Natural killer cell (primary cell): ENCODE results near the gene PRKAG2. TPM values are rescaled to one million over a fixed set of nuclear protein-coding genes. Genes with fewer than 3 reads are reported as not detected.

Experiments
- ATAC-seq, 3 donors: fragments of 150-1000 bp in 2 of 3; fragments of 200-7000 bp in 1 of 3; cut with Tn5 transposase; 1 replicate in 1 of 3; 2 replicates in 2 of 3; pipeline ENCODE4 v1.10.0; 2021; ENCODE audit warnings: mild to moderate bottlenecking in 2 of 3, moderate library complexity in 2 of 3
- DNase-seq, 2 donors: peaks; one replicate each; pipeline versions ENCODE4 v3.0.0 to v3.0.0-alpha.2; 2013 to 2021; ENCODE audit warnings: mixed read lengths in 1 of 2
- H3K27ac ChIP-seq: one replicate; pipeline ENCODE4 v1.5.1; 2013; ENCODE audit warnings: mild to moderate bottlenecking, low read length
- H3K27me3 ChIP-seq: one replicate; pipeline ENCODE4 v1.6.1; 2013; ENCODE audit warnings: low read length; ENCODE audit not compliant: control insufficient read depth, insufficient read depth
- H3K36me3 ChIP-seq: one replicate; pipeline ENCODE4 v1.6.1; 2013; ENCODE audit warnings: low read length; ENCODE audit not compliant: control insufficient read depth, insufficient read depth
- H3K4me1 ChIP-seq: one replicate; pipeline ENCODE4 v1.6.1; 2013; ENCODE audit warnings: low read length; ENCODE audit not compliant: control insufficient read depth, insufficient read depth
- H3K4me3 ChIP-seq: one replicate; pipeline ENCODE4 v1.5.1; 2013; ENCODE audit warnings: low read length
- H3K9me3 ChIP-seq: one replicate; pipeline ENCODE4 v1.6.1; 2013; ENCODE audit warnings: low read length; ENCODE audit not compliant: control insufficient read depth, insufficient read depth
- H3K27ac Mint-ChIP-seq, 2 donors: one replicate each; pipeline ENCODE4 v1.8.0; 2022; ENCODE audit warnings: mild to moderate bottlenecking in 2 of 2, mixed read lengths in 2 of 2, moderate library complexity in 1 of 2
- H3K27me3 Mint-ChIP-seq, 2 donors: one replicate each; pipeline ENCODE4 v1.8.0; 2022; ENCODE audit warnings: low read depth in 2 of 2, mixed read lengths in 2 of 2
- H3K36me3 Mint-ChIP-seq: one replicate; pipeline ENCODE4 v1.8.0; 2022; ENCODE audit warnings: mixed read lengths
- H3K4me1 Mint-ChIP-seq, 2 donors: one replicate each; pipeline ENCODE4 v1.8.0; 2022; ENCODE audit warnings: mixed read lengths in 2 of 2
- H3K4me3 Mint-ChIP-seq: one replicate; pipeline ENCODE4 v1.8.0; 2022; ENCODE audit warnings: mild to moderate bottlenecking, moderate library complexity, mixed read lengths
- H3K9me3 Mint-ChIP-seq, 2 donors: one replicate each; pipeline ENCODE4 v1.8.0; 2022; ENCODE audit warnings: mixed read lengths in 2 of 2
- WGBS: methylation state at CpG from one replicate; pipeline ENCODE4 v1.1.7; 2013; ENCODE audit warnings: missing lambda C conversion rate; ENCODE audit not compliant: insufficient coverage; 5-methylcytosine and 5-hydroxymethylcytosine counted together
- intact Hi-C: fragments of 100-400 bp; cut with micrococcal nuclease; formaldehyde crosslinking; loops from one replicate; pipeline ENCODE4 v1.14.2; 2022
- total RNA-seq, 4 donors: library from RNA; stranded (reverse); fragments of 120-200 nt in 1 of 4; gene quantifications; one replicate each; pipeline versions ENCODE4 v1.2.3 to v1.2.4, GENCODE V29; 2013 to 2022
- TF ChIP-seq, protein P1 (sequence below): fragments of 200-600 bp; IDR thresholded peaks from one replicate; pipeline ENCODE4 v1.8.0; 2022; ENCODE audit warnings: antibody characterized with exemption

PRKAG2 gene
- total RNA-seq, 3 donors from 2014 or later (not counting 1 experiment from before 2014, with no cell fraction given) = 42.6 to 66.5 (median 64.4) TPM

GRCh38 chr7:151662251-151662826 is 214.6 kb downstream of the PRKAG2 start:
- intact Hi-C loops = no loop called here
- H3K27ac Mint-ChIP-seq = no peak overlapping the region

DNA sequence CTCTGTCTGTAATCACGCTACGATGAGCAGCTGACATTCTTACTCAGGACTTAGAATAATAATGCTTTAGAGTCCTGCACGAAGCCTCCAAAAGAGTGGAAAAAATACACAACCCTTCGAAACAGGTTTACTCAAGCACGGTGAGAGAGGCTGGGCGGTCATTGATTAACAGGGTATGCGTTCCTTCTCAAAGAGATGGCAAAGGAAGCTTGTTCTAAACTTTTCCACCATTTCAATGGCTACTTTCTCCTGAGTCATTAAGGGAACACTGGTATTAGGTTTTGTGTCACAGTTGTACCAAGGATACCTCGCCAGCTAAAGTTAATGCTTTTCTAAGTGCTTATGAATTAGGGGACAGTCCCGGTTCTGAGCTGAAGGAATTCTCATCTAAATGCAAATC is 215.3 kb downstream of the PRKAG2 start:
- DNase-seq (no peak), ATAC-seq (no peak)
- Mint-ChIP-seq H3K4me3 (no peak overlapping the region), H3K36me3 (no peaks in the 10 kb centered on the region), H3K27me3 (no peaks in the 10 kb centered on the region), H3K4me1 (peaks cover 7 to 15% of the 10 kb centered on the region in 2 donors), H3K27ac (no peak overlapping the region), H3K9me3 (no peaks in the 10 kb centered on the region)
- no peaks in the 10 kb centered on the region for H3K36me3 ChIP-seq
- intact Hi-C loops = no loop called here
- no peaks in the 10 kb centered on the region for H3K27me3 ChIP-seq
- 94% methylated on average over 9 of the region's 9 CpGs for WGBS
- H3K4me1 ChIP-seq = peaks cover 3% of the 10 kb centered on the region
- H3K27ac ChIP-seq = no peak overlapping the region
- no peaks in the 10 kb centered on the region for H3K9me3 ChIP-seq
- TF ChIP-seq, protein P1, sequence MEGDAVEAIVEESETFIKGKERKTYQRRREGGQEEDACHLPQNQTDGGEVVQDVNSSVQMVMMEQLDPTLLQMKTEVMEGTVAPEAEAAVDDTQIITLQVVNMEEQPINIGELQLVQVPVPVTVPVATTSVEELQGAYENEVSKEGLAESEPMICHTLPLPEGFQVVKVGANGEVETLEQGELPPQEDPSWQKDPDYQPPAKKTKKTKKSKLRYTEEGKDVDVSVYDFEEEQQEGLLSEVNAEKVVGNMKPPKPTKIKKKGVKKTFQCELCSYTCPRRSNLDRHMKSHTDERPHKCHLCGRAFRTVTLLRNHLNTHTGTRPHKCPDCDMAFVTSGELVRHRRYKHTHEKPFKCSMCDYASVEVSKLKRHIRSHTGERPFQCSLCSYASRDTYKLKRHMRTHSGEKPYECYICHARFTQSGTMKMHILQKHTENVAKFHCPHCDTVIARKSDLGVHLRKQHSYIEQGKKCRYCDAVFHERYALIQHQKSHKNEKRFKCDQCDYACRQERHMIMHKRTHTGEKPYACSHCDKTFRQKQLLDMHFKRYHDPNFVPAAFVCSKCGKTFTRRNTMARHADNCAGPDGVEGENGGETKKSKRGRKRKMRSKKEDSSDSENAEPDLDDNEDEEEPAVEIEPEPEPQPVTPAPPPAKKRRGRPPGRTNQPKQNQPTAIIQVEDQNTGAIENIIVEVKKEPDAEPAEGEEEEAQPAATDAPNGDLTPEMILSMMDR = no peak
- no peak overlapping the region for H3K4me3 ChIP-seq

More at GRCh38 chr7:151662251-151662826, 214.6 kb downstream of the PRKAG2 start:
- peaks cover 9% of the 10 kb centered on the region for H3K4me1 ChIP-seq
- H3K36me3 ChIP-seq = peaks cover 2% of the 10 kb centered on the region
- no peak overlapping the region for H3K4me3 ChIP-seq
- no peak overlapping the region for H3K27ac ChIP-seq
- Mint-ChIP-seq H3K4me3 (no peak overlapping the region), H3K36me3 (no peaks in the 10 kb centered on the region), H3K4me1 (peaks cover 12 to 21% of the 10 kb centered on the region in 2 donors), H3K27me3 (no peaks in the 10 kb centered on the region), H3K9me3 (no peaks in the 10 kb centered on the region)
- DNase-seq (no peak), ATAC-seq (no peak)
- no peaks in the 10 kb centered on the region for H3K27me3 ChIP-seq
- no peaks in the 10 kb centered on the region for H3K9me3 ChIP-seq
- 81% methylated on average over 7 of the region's 7 CpGs for WGBS
- TF ChIP-seq, protein P1 = no peak

GRCh38 chr7:151660141-151660540 is 216.8 kb downstream of the PRKAG2 start:
- H3K27me3 Mint-ChIP-seq = no peaks in the 10 kb centered on the region
- intact Hi-C loops = no loop called here
- no peak for ATAC-seq
- no peaks in the 10 kb centered on the region for H3K36me3 Mint-ChIP-seq
- H3K36me3 ChIP-seq = no peaks in the 10 kb centered on the region
- H3K4me1 Mint-ChIP-seq = peaks cover 7 to 8% of the 10 kb centered on the region in 2 donors
- H3K27me3 ChIP-seq = no peaks in the 10 kb centered on the region
- H3K27ac Mint-ChIP-seq = no peak overlapping the region
- no peak for DNase-seq
- H3K27ac ChIP-seq = no peak overlapping the region
- H3K4me1 ChIP-seq = no peaks in the 10 kb centered on the region
- 83% methylated on average over 2 of the region's 5 CpGs for WGBS
- H3K9me3 ChIP-seq = no peaks in the 10 kb centered on the region
- TF ChIP-seq, protein P1 = no peak
- H3K4me3 ChIP-seq = no peak overlapping the region
- no peak overlapping the region for H3K4me3 Mint-ChIP-seq
- no peaks in the 10 kb centered on the region for H3K9me3 Mint-ChIP-seq

GRCh38 chr7:151659219-151659618 is 217.7 kb downstream of the PRKAG2 start:
- intact Hi-C loops = no loop called here
- DNase-seq = no peak
- H3K4me1 ChIP-seq = no peaks in the 10 kb centered on the region
- Mint-ChIP-seq H3K36me3 (no peaks in the 10 kb centered on the region), H3K27ac (no peak overlapping the region), H3K9me3 (no peaks in the 10 kb centered on the region), H3K4me3 (no peak overlapping the region), H3K4me1 (peaks cover 2% of the 10 kb centered on the region in 2 donors), H3K27me3 (no peaks in the 10 kb centered on the region)
- TF ChIP-seq, protein P1 = no peak
- H3K27ac ChIP-seq = no peak overlapping the region
- no peak overlapping the region for H3K4me3 ChIP-seq
- H3K36me3 ChIP-seq = no peaks in the 10 kb centered on the region
- 84% methylated on average over 4 of the region's 4 CpGs for WGBS
- ATAC-seq = no peak
- H3K9me3 ChIP-seq = no peaks in the 10 kb centered on the region
- H3K27me3 ChIP-seq = no peaks in the 10 kb centered on the region
